ENCODE data around the gene RABGAP1L.

DNA sequence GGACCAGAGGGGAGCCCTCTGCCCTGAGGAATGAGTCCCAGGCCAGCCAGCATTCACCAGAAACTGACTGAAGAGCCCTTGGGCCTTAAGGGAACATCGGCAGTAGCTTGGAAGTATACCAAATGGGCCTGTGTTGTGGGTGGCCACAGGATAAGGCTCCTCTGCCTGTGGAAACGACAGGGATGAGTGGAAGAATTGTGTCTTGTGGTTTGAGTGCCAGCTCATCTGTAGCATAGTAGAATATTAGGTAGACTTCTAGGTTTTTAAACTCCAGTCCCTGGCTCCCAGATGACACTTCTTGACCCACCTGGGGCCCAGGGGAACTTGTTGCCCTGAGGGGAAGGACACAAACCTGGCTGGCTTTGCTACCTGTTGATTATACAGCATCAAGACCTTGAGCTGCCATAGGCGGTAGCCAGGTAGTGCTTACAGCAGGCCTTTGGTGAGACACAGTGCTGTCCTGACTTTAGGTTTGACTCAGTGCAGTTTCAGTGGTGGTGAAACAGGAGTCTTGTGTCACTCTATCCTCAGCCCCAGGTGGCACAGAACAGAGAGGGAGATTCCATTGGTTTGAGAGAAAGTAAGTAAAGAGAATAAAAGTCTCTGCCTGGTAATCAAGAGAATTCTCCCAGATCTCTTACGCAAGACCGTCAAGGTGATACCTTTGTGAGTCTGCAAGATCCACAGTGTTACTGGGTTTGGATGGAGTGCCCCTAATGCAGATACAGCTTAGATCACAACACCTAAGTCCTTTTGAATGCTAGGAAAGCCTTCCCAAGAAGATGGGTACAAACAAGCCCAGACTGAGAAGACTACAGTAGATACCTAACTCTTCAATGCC lies 50.2 kb downstream of the RABGAP1L start:
- TF ChIP-seq CTCF (IDR thresholded peaks at IDR 0.05), result no peak
- TF ChIP-seq EZH2 (IDR thresholded peaks at IDR 0.05), result no peak
